ENCODE results near the gene SLC2A5. TPM values are rescaled to one million over a fixed set of nuclear protein-coding genes. Genes with fewer than 3 reads are reported as not detected.

SLC2A5 gene
- polyA plus RNA-seq, 1 experiment, result 0.21 TPM

- Histone ChIP-seq H3K27ac (ENCODE audit: low read depth, low read length) (no peak overlapping the region), H3K9me3 (ENCODE audit: control insufficient read depth, insufficient read depth, low read length) (no peaks in the 10 kb centered on the region), H3K4me3 (ENCODE audit: low read depth, low read length) (no peak overlapping the region), H3K27me3 (ENCODE audit: control insufficient read depth, insufficient read depth, low read length) (no peaks in the 10 kb centered on the region)
- ChIA-PET POLR2A (no interaction called here), CTCF (interaction anchor here (2.0 kb wide), 1 partner anchor 189 kb away, joined by 11 read pairs; no protein-coding TSS in a partner anchor)
- TF ChIP-seq CTCF (IDR thresholded peaks at IDR 0.05; ENCODE audit: low read depth, low read length), result no peak
- DNase-seq (ENCODE audit: low read depth, low spot score), result no peak
Measured at GRCh38 chr1:9106286-9106685, 36.9 kb upstream of the SLC2A5 start.

- ChIA-PET POLR2A (no interaction called here), CTCF (interaction anchor here (0.5 to 5.1 kb wide), 2 partner anchors 39 to 187 kb away, joined by 5 to 49 read pairs; no protein-coding TSS in a partner anchor)
- no peaks in the 10 kb centered on the region for H3K27me3 ChIP-seq (ENCODE audit: control insufficient read depth, insufficient read depth, low read length)
- no peak for DNase-seq (ENCODE audit: low read depth, low spot score)
- no peak for TF ChIP-seq CTCF (IDR thresholded peaks at IDR 0.05; ENCODE audit: low read depth, low read length)
- H3K9me3 ChIP-seq (ENCODE audit: control insufficient read depth, insufficient read depth, low read length), result no peaks in the 10 kb centered on the region
- H3K27ac ChIP-seq (ENCODE audit: low read depth, low read length), result no peak overlapping the region
- no peak overlapping the region for H3K4me3 ChIP-seq (ENCODE audit: low read depth, low read length)
Measured at GRCh38 chr1:9105336-9105867, 36.0 kb upstream of the SLC2A5 start.

- DNase-seq (ENCODE audit: low read depth, low spot score), result peak; percentile 38
Measured at GRCh38 chr1:9101510-9102146, 32.2 kb upstream of the SLC2A5 start.

GRCh38 chr1:9100471-9101043 is 31.1 kb upstream of the SLC2A5 start:
- H3K27ac ChIP-seq (ENCODE audit: low read depth, low read length), result peak overlapping the region; percentile 39
- H3K27me3 ChIP-seq (ENCODE audit: control insufficient read depth, insufficient read depth, low read length), result no peaks in the 10 kb centered on the region
- DNase-seq (ENCODE audit: low read depth, low spot score), result no peak
- peaks cover 8% of the 10 kb centered on the region; the same call in 1 of the 2 replicates for H3K9me3 ChIP-seq (ENCODE audit: control insufficient read depth, insufficient read depth, low read length)
- ChIA-PET POLR2A (no interaction called here), CTCF (interaction anchor here (2.2 to 5.6 kb wide), 5 partner anchors 10 to 182 kb away, joined by 12 to 54 read pairs (median 14); no protein-coding TSS in a partner anchor)
- no peak overlapping the region for H3K4me3 ChIP-seq (ENCODE audit: low read depth, low read length)
- no peak for TF ChIP-seq CTCF (IDR thresholded peaks at IDR 0.05; ENCODE audit: low read depth, low read length)

More at GRCh38 chr1:9101510-9102146, 32.2 kb upstream of the SLC2A5 start:
- peaks cover 1% of the 10 kb centered on the region; the same call in 1 of the 2 replicates for H3K9me3 ChIP-seq (ENCODE audit: control insufficient read depth, insufficient read depth, low read length)
- H3K4me3 ChIP-seq (ENCODE audit: low read depth, low read length), result no peak overlapping the region
- no peak overlapping the region for H3K27ac ChIP-seq (ENCODE audit: low read depth, low read length)
- ChIA-PET POLR2A (interaction anchor here (0.6 kb wide), 1 partner anchor 100 kb away, joined by 8 read pairs; no protein-coding TSS in a partner anchor), CTCF (interaction anchor here (0.7 to 5.6 kb wide), 20 partner anchors 8 to 300 kb away, joined by 3 to 54 read pairs (median 4); no protein-coding TSS in a partner anchor)
- no peaks in the 10 kb centered on the region for H3K27me3 ChIP-seq (ENCODE audit: control insufficient read depth, insufficient read depth, low read length)
- TF ChIP-seq CTCF (IDR thresholded peaks at IDR 0.05; ENCODE audit: low read depth, low read length), result peak; percentile 86

GRCh38 chr1:9099555-9099954 is 30.1 kb upstream of the SLC2A5 start:
- TF ChIP-seq CTCF (IDR thresholded peaks at IDR 0.05; ENCODE audit: low read depth, low read length), result no peak
- ChIA-PET CTCF (interaction anchor here (0.7 to 5.6 kb wide), 3 partner anchors 11 to 181 kb away, joined by 3 to 54 read pairs (median 12); no protein-coding TSS in a partner anchor), POLR2A (no interaction called here)
- Histone ChIP-seq H3K27me3 (ENCODE audit: control insufficient read depth, insufficient read depth, low read length) (peaks cover 3% of the 10 kb centered on the region), H3K9me3 (ENCODE audit: control insufficient read depth, insufficient read depth, low read length) (peaks cover 8% of the 10 kb centered on the region; the same call in 1 of the 2 replicates), H3K27ac (ENCODE audit: low read depth, low read length) (no peak overlapping the region), H3K4me3 (ENCODE audit: low read depth, low read length) (no peak overlapping the region)
- DNase-seq (ENCODE audit: low read depth, low spot score), result no peak
